C4-2B (cell line): ENCODE measurements around the gene LPP.

Experiments
- ZFX ChIP-seq: fragments of 450-650 bp; IDR thresholded peaks from 2 replicates; pipeline ENCODE4 v1.6.1; 2017
- TF ChIP-seq, protein P1 (sequence below): fragments of 450-650 bp; conservative IDR thresholded peaks from 2 replicates; pipeline ENCODE4 v1.5.1; 2017; ENCODE audit warnings: mild to moderate bottlenecking

DNA sequence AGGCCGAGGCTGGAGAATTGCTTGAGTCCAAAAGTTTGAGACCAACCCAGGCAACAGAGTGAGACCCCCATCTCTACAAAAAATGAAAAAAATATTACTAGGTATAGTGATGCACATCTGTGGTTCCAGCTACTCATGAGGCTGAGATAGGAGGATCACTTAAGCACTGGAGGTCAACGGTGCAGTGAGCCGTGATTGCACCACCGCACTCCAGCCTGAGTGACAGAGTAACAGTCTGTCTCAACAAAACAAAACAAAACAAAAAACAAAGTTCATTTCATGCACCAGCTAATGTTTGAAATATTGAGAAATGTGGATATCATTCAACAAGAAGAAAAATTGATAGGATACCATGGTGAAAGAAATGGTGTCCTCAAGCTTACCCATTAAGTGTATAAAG is 567.4 kb downstream of the LPP start:
- TF ChIP-seq, protein P1, sequence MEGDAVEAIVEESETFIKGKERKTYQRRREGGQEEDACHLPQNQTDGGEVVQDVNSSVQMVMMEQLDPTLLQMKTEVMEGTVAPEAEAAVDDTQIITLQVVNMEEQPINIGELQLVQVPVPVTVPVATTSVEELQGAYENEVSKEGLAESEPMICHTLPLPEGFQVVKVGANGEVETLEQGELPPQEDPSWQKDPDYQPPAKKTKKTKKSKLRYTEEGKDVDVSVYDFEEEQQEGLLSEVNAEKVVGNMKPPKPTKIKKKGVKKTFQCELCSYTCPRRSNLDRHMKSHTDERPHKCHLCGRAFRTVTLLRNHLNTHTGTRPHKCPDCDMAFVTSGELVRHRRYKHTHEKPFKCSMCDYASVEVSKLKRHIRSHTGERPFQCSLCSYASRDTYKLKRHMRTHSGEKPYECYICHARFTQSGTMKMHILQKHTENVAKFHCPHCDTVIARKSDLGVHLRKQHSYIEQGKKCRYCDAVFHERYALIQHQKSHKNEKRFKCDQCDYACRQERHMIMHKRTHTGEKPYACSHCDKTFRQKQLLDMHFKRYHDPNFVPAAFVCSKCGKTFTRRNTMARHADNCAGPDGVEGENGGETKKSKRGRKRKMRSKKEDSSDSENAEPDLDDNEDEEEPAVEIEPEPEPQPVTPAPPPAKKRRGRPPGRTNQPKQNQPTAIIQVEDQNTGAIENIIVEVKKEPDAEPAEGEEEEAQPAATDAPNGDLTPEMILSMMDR: no peak
- TF ChIP-seq ZFX: no peak
